ENCODE data around the gene ADGRB2.

Gene ADGRB2

DNA sequence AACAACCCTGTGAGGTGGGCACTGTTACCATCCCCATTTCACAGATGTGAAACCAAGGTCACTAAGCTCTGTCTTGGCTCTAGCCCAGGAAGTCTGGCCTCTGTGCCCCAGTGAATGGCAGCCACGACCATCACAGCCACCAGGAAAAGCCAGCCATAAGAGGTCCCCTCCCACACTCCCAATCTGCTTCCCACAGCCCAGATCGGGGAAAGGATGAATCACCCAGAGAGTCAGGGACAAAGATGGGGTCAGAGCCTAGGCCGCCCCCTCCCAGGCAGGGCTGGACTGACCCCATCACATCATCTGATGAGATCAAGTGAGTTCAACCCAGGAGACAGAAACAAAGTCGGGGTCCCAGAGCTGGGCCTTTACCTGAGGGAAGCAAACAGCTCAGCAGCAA lies 37.4 kb downstream of the ADGRB2 start:
- Histone ChIP-seq H4K20me1 (ENCODE audit: insufficient read depth, low read length) (no peaks in the 10 kb centered on the region), H3F3A (ENCODE audit: insufficient read depth, low read length) (no peaks in the 10 kb centered on the region), H3K27me3 (replicated peaks; ENCODE audit: insufficient read depth, low read length) (no peaks in the 10 kb centered on the region; the same call in 1 of the 2 replicates), H2AFZ (ENCODE audit: low read length) (no peak overlapping the region), H3K9ac (ENCODE audit: low read length) (no peak overlapping the region), H3K9me3 (replicated peaks; ENCODE audit: insufficient read depth, low read length) (no peaks in the 10 kb centered on the region), H3K9me2 (replicated peaks; ENCODE audit: insufficient read depth, low read length) (no peaks in the 10 kb centered on the region), H3K79me2 (ENCODE audit: low read length) (no peaks in the 10 kb centered on the region), H3K27ac (ENCODE audit: low read length) (no peak overlapping the region), H3K36me3 (replicated peaks; ENCODE audit: insufficient read depth, low read length) (no peaks in the 10 kb centered on the region), H3K4me3 (ENCODE audit: low read length) (no peak overlapping the region), H3K4me1 (ENCODE audit: low read length) (no peaks in the 10 kb centered on the region), H3K4me2 (ENCODE audit: low read depth, low read length) (no peak overlapping the region)
- DNase-seq: no peak
- TF ChIP-seq EZH2 (optimal IDR thresholded peaks at IDR 0.05; ENCODE audit: low read depth, low read length) (no peak), EZH2phosphoT487 (IDR thresholded peaks at IDR 0.05; ENCODE audit: low read length) (no peak)
- TF ChIP-seq, protein P1, sequence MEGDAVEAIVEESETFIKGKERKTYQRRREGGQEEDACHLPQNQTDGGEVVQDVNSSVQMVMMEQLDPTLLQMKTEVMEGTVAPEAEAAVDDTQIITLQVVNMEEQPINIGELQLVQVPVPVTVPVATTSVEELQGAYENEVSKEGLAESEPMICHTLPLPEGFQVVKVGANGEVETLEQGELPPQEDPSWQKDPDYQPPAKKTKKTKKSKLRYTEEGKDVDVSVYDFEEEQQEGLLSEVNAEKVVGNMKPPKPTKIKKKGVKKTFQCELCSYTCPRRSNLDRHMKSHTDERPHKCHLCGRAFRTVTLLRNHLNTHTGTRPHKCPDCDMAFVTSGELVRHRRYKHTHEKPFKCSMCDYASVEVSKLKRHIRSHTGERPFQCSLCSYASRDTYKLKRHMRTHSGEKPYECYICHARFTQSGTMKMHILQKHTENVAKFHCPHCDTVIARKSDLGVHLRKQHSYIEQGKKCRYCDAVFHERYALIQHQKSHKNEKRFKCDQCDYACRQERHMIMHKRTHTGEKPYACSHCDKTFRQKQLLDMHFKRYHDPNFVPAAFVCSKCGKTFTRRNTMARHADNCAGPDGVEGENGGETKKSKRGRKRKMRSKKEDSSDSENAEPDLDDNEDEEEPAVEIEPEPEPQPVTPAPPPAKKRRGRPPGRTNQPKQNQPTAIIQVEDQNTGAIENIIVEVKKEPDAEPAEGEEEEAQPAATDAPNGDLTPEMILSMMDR (IDR thresholded peaks at IDR 0.05; ENCODE audit: low read length): no peak

GRCh38 chr1:31725777-31726535 lies 38.2 kb downstream of the ADGRB2 start:
- peak; percentile 42 for DNase-seq
- Histone ChIP-seq H2AFZ (ENCODE audit: low read length) (no peak overlapping the region), H3K36me3 (replicated peaks; ENCODE audit: insufficient read depth, low read length) (no peaks in the 10 kb centered on the region), H3K27me3 (replicated peaks; ENCODE audit: insufficient read depth, low read length) (peaks cover 4% of the 10 kb centered on the region), H3K79me2 (ENCODE audit: low read length) (no peaks in the 10 kb centered on the region), H3K9ac (ENCODE audit: low read length) (no peak overlapping the region), H3K9me2 (replicated peaks; ENCODE audit: insufficient read depth, low read length) (no peaks in the 10 kb centered on the region), H4K20me1 (ENCODE audit: insufficient read depth, low read length) (no peaks in the 10 kb centered on the region), H3K27ac (ENCODE audit: low read length) (no peak overlapping the region), H3K9me3 (replicated peaks; ENCODE audit: insufficient read depth, low read length) (no peaks in the 10 kb centered on the region), H3K4me3 (ENCODE audit: low read length) (no peak overlapping the region), H3K4me2 (ENCODE audit: low read depth, low read length) (no peak overlapping the region), H3F3A (ENCODE audit: insufficient read depth, low read length) (no peaks in the 10 kb centered on the region), H3K4me1 (ENCODE audit: low read length) (no peaks in the 10 kb centered on the region)
- TF ChIP-seq EZH2 (optimal IDR thresholded peaks at IDR 0.05; ENCODE audit: low read depth, low read length) (no peak), EZH2phosphoT487 (IDR thresholded peaks at IDR 0.05; ENCODE audit: low read length) (no peak)
- TF ChIP-seq, protein P1 (IDR thresholded peaks at IDR 0.05; ENCODE audit: low read length): no peak

GRCh38 chr1:31725134-31725533 lies 39.0 kb downstream of the ADGRB2 start:
- no peak for DNase-seq
- H3K79me2 ChIP-seq (ENCODE audit: low read length): no peaks in the 10 kb centered on the region
- H3K9me2 ChIP-seq (replicated peaks; ENCODE audit: insufficient read depth, low read length): no peaks in the 10 kb centered on the region
- H3K36me3 ChIP-seq (replicated peaks; ENCODE audit: insufficient read depth, low read length): no peaks in the 10 kb centered on the region
- no peak overlapping the region for H2AFZ ChIP-seq (ENCODE audit: low read length)
- H3K4me1 ChIP-seq (ENCODE audit: low read length): no peaks in the 10 kb centered on the region
- H3K9ac ChIP-seq (ENCODE audit: low read length): no peak overlapping the region
- no peak overlapping the region for H3K27ac ChIP-seq (ENCODE audit: low read length)
- no peaks in the 10 kb centered on the region for H3K9me3 ChIP-seq (replicated peaks; ENCODE audit: insufficient read depth, low read length)
- H3F3A ChIP-seq (ENCODE audit: insufficient read depth, low read length): no peaks in the 10 kb centered on the region
- no peak overlapping the region for H3K4me3 ChIP-seq (ENCODE audit: low read length)
- H3K4me2 ChIP-seq (ENCODE audit: low read depth, low read length): no peak overlapping the region
- H3K27me3 ChIP-seq (replicated peaks; ENCODE audit: insufficient read depth, low read length): peaks cover 9% of the 10 kb centered on the region
- TF ChIP-seq, protein P1 (IDR thresholded peaks at IDR 0.05; ENCODE audit: low read length): no peak
- TF ChIP-seq EZH2phosphoT487 (IDR thresholded peaks at IDR 0.05; ENCODE audit: low read length): no peak
- no peak for TF ChIP-seq EZH2 (optimal IDR thresholded peaks at IDR 0.05; ENCODE audit: low read depth, low read length)
- no peaks in the 10 kb centered on the region for H4K20me1 ChIP-seq (ENCODE audit: insufficient read depth, low read length)

Measured in MM.1S (cell line).